Neuronal stem cell (in vitro differentiated cells): ENCODE data around the gene TLCD3B.

Source experiments
- DNase-seq: peaks from one replicate; pipeline ENCODE4 v3.0.0-alpha.2; 2013; ENCODE audit warnings: low spot score
- H2AFZ ChIP-seq: one replicate; pipeline ENCODE4 v1.6.1; 2013; ENCODE audit warnings: mild to moderate bottlenecking, low read length, inconsistent platforms
- H2AK5ac ChIP-seq: 2 replicates; pipeline ENCODE4 v1.6.1; 2013; ENCODE audit warnings: low read depth, mild to moderate bottlenecking, inconsistent platforms, low read length, moderate library complexity, mixed read lengths
- H2BK120ac ChIP-seq: 2 replicates; pipeline ENCODE4 v1.6.1; 2013; ENCODE audit warnings: low read depth, mild to moderate bottlenecking, inconsistent platforms, low read length, moderate library complexity, mixed read lengths
- H2BK12ac ChIP-seq: one replicate; pipeline ENCODE4 v1.6.1; 2013; ENCODE audit warnings: low read length, inconsistent platforms
- H2BK15ac ChIP-seq: 2 replicates; pipeline ENCODE4 v1.6.1; 2013; ENCODE audit warnings: mild to moderate bottlenecking, low read length, inconsistent platforms, mixed read lengths
- H2BK5ac ChIP-seq: one replicate; pipeline ENCODE4 v1.6.1; 2013; ENCODE audit warnings: inconsistent platforms, mild to moderate bottlenecking, low read length, moderate library complexity
- H3K14ac ChIP-seq: one replicate; pipeline ENCODE4 v1.6.1; 2013; ENCODE audit warnings: low read length, inconsistent platforms
- H3K18ac ChIP-seq: 2 replicates; pipeline ENCODE4 v1.6.1; 2013; ENCODE audit warnings: low read length, inconsistent platforms
- H3K23ac ChIP-seq: 2 replicates; pipeline ENCODE4 v1.6.1; 2013; ENCODE audit warnings: low read depth, mild to moderate bottlenecking, mixed read lengths, low read length, inconsistent platforms; ENCODE audit not compliant: poor library complexity
- H3K27ac ChIP-seq: replicated peaks from 3 replicates; pipeline ENCODE4 v1.5.1; 2013; ENCODE audit warnings: low read length, inconsistent platforms
- H3K27me3 ChIP-seq, 3 experiments: 2 replicates each; pipeline ENCODE4 v1.6.1; 2013; ENCODE audit warnings: low read length in 3 of 3, mild to moderate bottlenecking in 2 of 3, inconsistent platforms in 1 of 3, low read depth in 1 of 3, mixed read lengths in 1 of 3, moderate library complexity in 1 of 3; ENCODE audit not compliant: control insufficient read depth in 3 of 3, insufficient read depth in 3 of 3
- H3K36me3 ChIP-seq, 2 donors: replicated peaks in 1 of 2; 2 replicates each; pipeline ENCODE4 v1.6.1; 2013; ENCODE audit warnings: low read length in 2 of 2; ENCODE audit not compliant: control insufficient read depth in 2 of 2, insufficient read depth in 2 of 2
- H3K4ac ChIP-seq: 2 replicates; pipeline ENCODE4 v1.6.1; 2013; ENCODE audit warnings: inconsistent platforms, mild to moderate bottlenecking, low read length, moderate library complexity
- H3K4me1 ChIP-seq, 2 donors: 1 replicate in 1 of 2; 2 replicates in 1 of 2; pipeline ENCODE4 v1.6.1; 2013; ENCODE audit warnings: low read length in 2 of 2, low read depth in 1 of 2; ENCODE audit not compliant: control insufficient read depth in 2 of 2, insufficient read depth in 1 of 2
- H3K4me2 ChIP-seq: one replicate; pipeline ENCODE4 v1.6.1; 2013; ENCODE audit warnings: mild to moderate bottlenecking, low read length, inconsistent platforms; ENCODE audit not compliant: insufficient read depth, poor library complexity, severe bottlenecking
- H3K4me3 ChIP-seq, 2 donors: 2 replicates each; pipeline ENCODE4 v1.5.1; 2013; ENCODE audit warnings: low read length in 2 of 2, mild to moderate bottlenecking in 2 of 2, inconsistent platforms in 1 of 2, moderate library complexity in 1 of 2
- H3K79me1 ChIP-seq: one replicate; pipeline ENCODE4 v1.6.1; 2013; ENCODE audit warnings: low read depth, mild to moderate bottlenecking, inconsistent platforms, low read length, moderate library complexity
- H3K9ac ChIP-seq: one replicate; pipeline ENCODE4 v1.6.1; 2013; ENCODE audit warnings: mild to moderate bottlenecking, low read depth, low read length, inconsistent platforms; ENCODE audit not compliant: poor library complexity
- H3K9me3 ChIP-seq, 2 donors: replicated peaks in 1 of 2; 2 replicates each; pipeline versions ENCODE3 to v1.6.1; 2013; ENCODE audit warnings: low read length in 2 of 2, mild to moderate bottlenecking in 2 of 2, inconsistent platforms in 1 of 2, low read depth in 1 of 2, mixed read lengths in 1 of 2, moderate library complexity in 1 of 2; ENCODE audit not compliant: control insufficient read depth in 2 of 2, insufficient read depth in 1 of 2
- H4K8ac ChIP-seq: one replicate; pipeline ENCODE4 v1.6.1; 2013; ENCODE audit warnings: low read depth, mild to moderate bottlenecking, inconsistent platforms, low read length, moderate library complexity
- H4K91ac ChIP-seq: one replicate; pipeline ENCODE4 v1.6.1; 2013; ENCODE audit warnings: low read length, low read depth, mild to moderate bottlenecking, inconsistent platforms; ENCODE audit not compliant: poor library complexity
- WGBS, 2 donors: extraction: QIAGEN DNeasy Blood & Tissue Kit; methylation state at CpG; one replicate each; pipeline ENCODE4 v1.1.7; 2013; ENCODE audit warnings: missing lambda C conversion rate in 2 of 2, mixed read lengths in 1 of 2; ENCODE audit not compliant: insufficient read length in 2 of 2, insufficient replicate concordance in 1 of 2; ENCODE audit errors: extremely low coverage in 2 of 2; 5-methylcytosine and 5-hydroxymethylcytosine counted together

The TLCD3B gene

DNA sequence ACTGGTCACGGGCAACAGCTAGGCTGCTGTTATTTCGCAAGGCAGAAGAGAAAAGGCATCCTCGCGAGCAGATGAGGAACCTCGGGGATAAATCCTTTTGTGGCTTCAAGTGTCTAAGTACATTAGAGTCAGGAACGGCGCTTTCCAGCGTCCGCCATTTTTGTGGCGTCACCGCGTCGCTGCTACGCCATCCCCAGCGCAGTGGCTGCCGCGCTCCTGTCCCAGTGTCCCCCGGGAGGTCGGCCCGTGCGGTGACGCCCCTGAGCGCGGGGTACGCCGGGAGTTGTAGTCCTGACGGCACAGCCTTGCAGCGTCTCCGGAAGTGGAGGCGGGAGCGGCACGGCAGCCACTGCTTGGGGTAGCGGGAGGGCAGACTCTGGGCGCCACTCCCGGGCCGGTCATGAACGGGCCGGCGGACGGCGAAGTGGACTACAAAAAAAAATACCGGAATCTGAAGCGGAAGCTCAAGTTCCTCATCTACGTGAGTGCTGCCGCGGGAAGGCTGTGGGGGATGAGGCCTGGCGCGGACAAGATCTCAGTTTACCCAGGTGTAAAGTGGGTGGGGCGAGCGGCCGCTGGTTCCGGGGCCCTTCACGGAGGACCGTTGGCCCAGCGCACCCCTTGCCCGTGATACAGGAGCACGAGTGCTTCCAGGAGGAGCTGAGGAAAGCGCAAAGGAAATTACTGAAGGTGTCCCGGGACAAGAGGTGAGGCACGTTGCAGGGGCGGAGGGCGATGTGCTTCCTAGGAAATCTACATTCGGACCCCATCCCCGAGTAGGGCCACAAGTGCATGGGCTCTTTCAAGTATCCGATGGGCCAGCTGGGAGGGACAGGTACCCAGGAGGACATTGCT is 34.9 kb downstream of the TLCD3B start, which contains the start of gene INO80E:
Gene INO80E, plus strand, starts transcription at position 331 of the 855 bp plus-strand sequence. Its CDS starts 70 bp downstream, at position 401.
- H3K4me3 ChIP-seq, result peak within 1 kb of the TSS; percentile 78 to 89
- no CpG with 5 or more reads among the region's 65 CpGs for WGBS, 2 donors
- no peaks in the 10 kb centered on the region for H3K9me3 ChIP-seq
- H2BK12ac ChIP-seq, result no peak within 1 kb of the TSS
- H2AK5ac ChIP-seq, result peak within 1 kb of the TSS; percentile 59
- no peak within 1 kb of the TSS for H2BK15ac ChIP-seq
- peak within 1 kb of the TSS; percentile 94 for H3K18ac ChIP-seq
- peak within 1 kb of the TSS; percentile 94 for H3K9ac ChIP-seq
- H2AFZ ChIP-seq, result peak within 1 kb of the TSS; percentile 94
- H3K4ac ChIP-seq, result no peak within 1 kb of the TSS
- peak within 1 kb of the TSS; percentile 54 for H3K27ac ChIP-seq
- peak; percentile 95 for DNase-seq
- H3K36me3 ChIP-seq, result peaks cover 16 to 69% of the 10 kb centered on the region in 2 donors
- H4K91ac ChIP-seq, result no peak within 1 kb of the TSS
- H2BK120ac ChIP-seq, result peak within 1 kb of the TSS; percentile 21
- peak within 1 kb of the TSS; percentile 20 for H4K8ac ChIP-seq
- peaks cover 8 to 10% of the 10 kb centered on the region in 2 donors for H3K4me1 ChIP-seq
- no peaks in the 10 kb centered on the region for H3K27me3 ChIP-seq
- H2BK5ac ChIP-seq, result peak within 1 kb of the TSS; percentile 45
- H3K4me2 ChIP-seq, result peak within 1 kb of the TSS; percentile 89
- peaks cover 5% of the 10 kb centered on the region for H3K79me1 ChIP-seq
- peak within 1 kb of the TSS; percentile 42 for H3K14ac ChIP-seq
- peak within 1 kb of the TSS; percentile 90 for H3K23ac ChIP-seq

DNA sequence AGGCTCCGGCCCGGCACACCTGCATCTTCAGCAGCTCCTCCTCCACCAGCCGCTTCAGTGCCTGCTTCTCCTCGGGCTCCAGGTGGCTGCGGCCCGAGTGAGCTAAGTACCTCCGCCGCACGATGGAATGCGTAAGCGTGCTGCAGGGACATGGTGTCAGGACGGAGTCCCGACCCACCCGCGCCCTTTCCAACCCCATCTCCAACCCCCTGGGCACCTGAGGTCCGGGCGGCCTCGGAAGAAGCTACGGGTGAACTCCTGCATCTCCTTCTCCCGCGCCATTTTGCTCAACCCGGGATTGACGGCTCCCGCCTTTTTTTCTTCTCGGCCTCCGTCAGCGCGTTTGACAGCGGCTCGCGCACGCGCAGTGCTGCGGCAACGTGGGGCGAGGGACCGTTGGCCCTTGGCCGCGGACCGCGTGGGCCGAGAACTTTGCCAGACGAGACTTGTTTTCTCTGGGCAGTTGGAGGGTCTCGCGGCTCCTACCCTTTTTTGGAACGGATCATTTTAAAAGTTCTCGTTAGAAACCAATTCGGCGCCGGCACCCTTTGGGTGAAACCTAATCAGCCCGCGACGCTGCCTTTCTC is 35.7 kb downstream of the TLCD3B start, which contains the start of gene HIRIP3:
Gene HIRIP3, minus strand, starts transcription at position 294 of the 587 bp plus-strand sequence. Its CDS starts 12 bp downstream, at position 282.
- Histone ChIP-seq H2BK12ac (no peak within 1 kb of the TSS), H3K36me3 (peaks cover 16 to 69% of the 10 kb centered on the region in 2 donors), H3K9me3 (no peaks in the 10 kb centered on the region), H2BK120ac (peak within 1 kb of the TSS; percentile 21), H3K23ac (peak within 1 kb of the TSS; percentile 90), H3K27me3 (no peaks in the 10 kb centered on the region), H3K18ac (peak within 1 kb of the TSS; percentile 94), H3K4me1 (peaks cover 8 to 10% of the 10 kb centered on the region in 2 donors), H2AK5ac (peak within 1 kb of the TSS; percentile 59), H3K4me3 (peak within 1 kb of the TSS; percentile 78 to 89), H3K79me1 (peaks cover 5% of the 10 kb centered on the region), H2BK5ac (peak within 1 kb of the TSS; percentile 45), H4K91ac (no peak within 1 kb of the TSS), H3K14ac (peak within 1 kb of the TSS; percentile 42), H3K4me2 (peak within 1 kb of the TSS; percentile 89), H3K27ac (peak within 1 kb of the TSS; percentile 54), H3K9ac (peak within 1 kb of the TSS; percentile 94), H2AFZ (peak within 1 kb of the TSS; percentile 94), H2BK15ac (no peak within 1 kb of the TSS), H4K8ac (peak within 1 kb of the TSS; percentile 20), H3K4ac (no peak within 1 kb of the TSS)
- whole genome bisulfite sequencing, 2 donors, result no CpG with 5 or more reads among the region's 53 CpGs
- DNase-seq, result peak; percentile 76

DNA sequence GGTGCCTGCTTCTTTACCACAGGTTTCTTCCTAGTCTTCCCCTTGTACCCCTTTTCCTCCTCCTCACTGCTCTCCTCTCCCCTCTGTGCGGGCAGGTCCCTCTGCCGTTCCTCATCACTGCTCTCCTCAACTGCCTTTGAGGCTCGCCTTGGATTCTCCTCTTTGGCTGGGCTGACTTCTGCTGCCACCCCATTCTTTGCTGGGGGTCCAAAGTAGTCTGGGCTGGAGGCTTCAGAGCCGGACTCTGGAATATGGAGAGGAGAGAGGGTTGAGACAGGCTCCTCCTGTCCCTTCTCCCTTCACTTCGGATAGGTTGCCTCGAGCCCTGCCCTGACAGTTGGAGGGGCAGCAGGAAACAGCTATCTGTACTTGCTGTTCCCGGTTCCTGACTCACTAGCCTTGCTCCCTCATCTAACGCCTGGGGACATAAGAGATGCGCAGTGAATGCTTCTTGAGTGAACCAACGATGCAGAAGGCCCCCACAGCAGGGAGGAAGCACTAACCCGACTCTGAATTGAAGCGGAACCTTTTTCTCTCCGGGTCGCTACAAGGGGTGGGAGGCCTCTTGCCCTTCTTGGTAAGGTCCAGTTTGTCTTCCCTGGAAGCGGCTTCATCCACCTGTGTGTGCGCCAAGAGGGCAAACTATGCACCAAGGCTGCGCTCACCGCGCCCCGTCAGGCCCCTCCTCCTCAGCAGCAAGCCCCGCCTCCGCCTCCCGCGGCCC is 36.3 kb downstream of the TLCD3B start:
- Histone ChIP-seq H3K4me2 (peak overlapping the region; percentile 89), H3K27ac (peak overlapping the region; percentile 54), H3K9ac (peak overlapping the region; percentile 94), H2AFZ (peak overlapping the region; percentile 94), H3K14ac (peak overlapping the region; percentile 42), H4K91ac (no peak overlapping the region), H2BK15ac (no peak overlapping the region), H3K27me3 (no peaks in the 10 kb centered on the region), H2AK5ac (peak overlapping the region; percentile 59), H3K18ac (peak overlapping the region; percentile 94), H3K4me1 (peaks cover 8 to 10% of the 10 kb centered on the region in 2 donors), H3K4ac (no peak overlapping the region), H3K23ac (peak overlapping the region; percentile 90), H2BK120ac (peak overlapping the region; percentile 21), H3K9me3 (no peaks in the 10 kb centered on the region), H2BK12ac (no peak overlapping the region), H3K4me3 (peak overlapping the region; percentile 78 to 89), H4K8ac (no peak overlapping the region), H2BK5ac (peak overlapping the region; percentile 45), H3K79me1 (peaks cover 5% of the 10 kb centered on the region), H3K36me3 (peaks cover 17 to 70% of the 10 kb centered on the region in 2 donors)
- no CpG with 5 or more reads among the region's 24 CpGs for WGBS, 2 donors
- no peak for DNase-seq
